HL-60 (cell line): ENCODE results near the gene COMMD1.

Experiments
- CTCF ChIP-seq: IDR thresholded peaks from one replicate; pipeline ENCODE4 v1.5.1; 2011; ENCODE audit warnings: low read length, control low read depth, inconsistent platforms; ENCODE audit not compliant: insufficient read depth
- POLR2AphosphoS5 ChIP-seq: IDR thresholded peaks from 2 replicates; pipeline ENCODE4 v1.6.1; 2012; ENCODE audit warnings: low read depth
- REST ChIP-seq: IDR thresholded peaks from 2 replicates; pipeline ENCODE4 v1.6.1; 2012; ENCODE audit warnings: low read depth; ENCODE audit not compliant: insufficient replicate concordance
- SPI1 ChIP-seq: IDR thresholded peaks from 2 replicates; pipeline ENCODE4 v1.6.1; 2012; ENCODE audit warnings: low read depth, mild to moderate bottlenecking, borderline replicate concordance

GRCh38 chr2:61857224-61857623 is 48.2 kb upstream of the COMMD1 start:
- no peak for TF ChIP-seq CTCF
- no peak for TF ChIP-seq POLR2AphosphoS5
- TF ChIP-seq REST = no peak
- TF ChIP-seq SPI1 = no peak
